PFSK-1 (cell line): Measurements from ENCODE around the gene CRYGC.

ENCODE experiments used
- FOXP2 ChIP-seq: optimal IDR thresholded peaks from 2 replicates; pipeline ENCODE3; 2011; ENCODE audit warnings: borderline replicate concordance, control low read depth, inconsistent platforms; ENCODE audit not compliant: insufficient read depth; ENCODE audit errors: extremely low read length, extremely low read depth
- POLR2AphosphoS5 ChIP-seq: IDR thresholded peaks from 2 replicates; pipeline ENCODE4 v1.6.1; 2012; ENCODE audit warnings: low read depth, mild to moderate bottlenecking, control low read depth, low read length, moderate library complexity
- REST ChIP-seq, 2 experiments: IDR thresholded peaks; 2 replicates each; pipeline versions ENCODE4 v1.6.1 to v1.8.0; 2011 to 2012; ENCODE audit warnings: low read depth in 2 of 2, low read length in 2 of 2, control low read depth in 1 of 2, inconsistent platforms in 1 of 2, mild to moderate bottlenecking in 1 of 2, moderate library complexity in 1 of 2; ENCODE audit not compliant: insufficient read depth in 1 of 2
- SIN3A ChIP-seq: IDR thresholded peaks from 2 replicates; pipeline ENCODE4 v1.6.1; 2012; ENCODE audit warnings: mild to moderate bottlenecking, low read length, moderate library complexity, borderline replicate concordance; ENCODE audit not compliant: insufficient read depth
- TAF1 ChIP-seq: IDR thresholded peaks from 2 replicates; pipeline ENCODE4 v1.6.1; 2012; ENCODE audit warnings: low read length, control low read depth, borderline replicate concordance; ENCODE audit not compliant: insufficient read depth

Gene CRYGC

GRCh38 chr2:208142240-208142924 is 12.8 kb upstream of the CRYGC start:
- TF ChIP-seq REST (IDR thresholded peaks at IDR 0.05; ENCODE audit: insufficient read depth in 1 of 2, low read depth in 2 of 2, low read length in 2 of 2) (no peak), FOXP2 (no peak), SIN3A (no peak), TAF1 (no peak)

GRCh38 chr2:208139447-208139846 is 9.8 kb upstream of the CRYGC start:
- TF ChIP-seq TAF1, result no peak
- no peak for TF ChIP-seq REST (IDR thresholded peaks at IDR 0.05; ENCODE audit: insufficient read depth in 1 of 2, low read depth in 2 of 2, low read length in 2 of 2)
- no peak for TF ChIP-seq FOXP2
- no peak for TF ChIP-seq SIN3A
- TF ChIP-seq POLR2AphosphoS5, result no peak

GRCh38 chr2:208136716-208137094 is 7.1 kb upstream of the CRYGC start:
- no peak for TF ChIP-seq FOXP2
- TF ChIP-seq REST (IDR thresholded peaks at IDR 0.05; ENCODE audit: insufficient read depth in 1 of 2, low read depth in 2 of 2, low read length in 2 of 2), result no peak
- TF ChIP-seq SIN3A, result no peak
- TF ChIP-seq TAF1, result no peak
- TF ChIP-seq POLR2AphosphoS5, result no peak

- TF ChIP-seq SIN3A (no peak), POLR2AphosphoS5 (no peak)
Measured at GRCh38 chr2:208135794-208136715, 6.4 kb upstream of the CRYGC start.

- TF ChIP-seq TAF1 (no peak), POLR2AphosphoS5 (no peak), FOXP2 (no peak), REST (IDR thresholded peaks at IDR 0.05; ENCODE audit: insufficient read depth in 1 of 2, low read depth in 2 of 2, low read length in 2 of 2) (no peak), SIN3A (no peak)
Measured at GRCh38 chr2:208134928-208135586, 5.4 kb upstream of the CRYGC start.
